ENCODE results near the gene CDHR2.

DNA sequence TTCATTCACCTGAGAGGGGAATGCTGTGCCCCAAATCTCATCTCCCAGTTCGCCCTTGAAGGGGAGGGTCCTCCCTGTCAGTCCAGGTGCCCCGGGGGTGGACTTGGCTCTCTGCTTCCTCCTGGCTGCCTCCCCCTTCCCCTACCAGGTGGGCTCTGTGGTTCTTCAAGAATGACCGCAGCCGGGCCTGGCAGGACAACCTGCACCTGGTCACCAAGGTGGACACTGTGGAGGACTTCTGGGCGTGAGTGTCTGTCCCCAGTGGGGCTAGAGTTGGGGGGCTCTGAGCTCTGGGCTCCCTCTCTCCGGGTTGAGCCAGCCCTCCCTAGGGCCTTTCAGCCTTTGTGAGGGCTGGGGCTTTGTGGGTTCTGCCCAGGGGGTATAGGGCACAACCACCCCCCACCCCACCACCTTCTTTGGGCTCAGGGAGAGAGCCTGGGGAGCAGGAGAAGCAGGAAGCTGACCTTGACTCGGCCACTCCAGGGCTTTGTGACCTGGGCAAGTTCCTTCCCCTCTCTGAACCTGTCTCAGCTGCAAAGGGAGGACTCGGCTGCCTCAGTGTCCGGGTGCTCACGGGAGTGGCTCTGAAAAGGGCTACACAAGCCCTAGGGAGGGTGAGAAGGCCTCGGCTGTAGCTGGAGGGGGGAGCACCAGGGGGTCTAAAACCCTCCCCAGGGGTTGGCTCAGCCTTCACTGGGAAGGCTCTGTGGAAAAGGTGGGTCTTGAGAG is 94.5 kb downstream of the CDHR2 start:
- TF ChIP-seq, protein P1, sequence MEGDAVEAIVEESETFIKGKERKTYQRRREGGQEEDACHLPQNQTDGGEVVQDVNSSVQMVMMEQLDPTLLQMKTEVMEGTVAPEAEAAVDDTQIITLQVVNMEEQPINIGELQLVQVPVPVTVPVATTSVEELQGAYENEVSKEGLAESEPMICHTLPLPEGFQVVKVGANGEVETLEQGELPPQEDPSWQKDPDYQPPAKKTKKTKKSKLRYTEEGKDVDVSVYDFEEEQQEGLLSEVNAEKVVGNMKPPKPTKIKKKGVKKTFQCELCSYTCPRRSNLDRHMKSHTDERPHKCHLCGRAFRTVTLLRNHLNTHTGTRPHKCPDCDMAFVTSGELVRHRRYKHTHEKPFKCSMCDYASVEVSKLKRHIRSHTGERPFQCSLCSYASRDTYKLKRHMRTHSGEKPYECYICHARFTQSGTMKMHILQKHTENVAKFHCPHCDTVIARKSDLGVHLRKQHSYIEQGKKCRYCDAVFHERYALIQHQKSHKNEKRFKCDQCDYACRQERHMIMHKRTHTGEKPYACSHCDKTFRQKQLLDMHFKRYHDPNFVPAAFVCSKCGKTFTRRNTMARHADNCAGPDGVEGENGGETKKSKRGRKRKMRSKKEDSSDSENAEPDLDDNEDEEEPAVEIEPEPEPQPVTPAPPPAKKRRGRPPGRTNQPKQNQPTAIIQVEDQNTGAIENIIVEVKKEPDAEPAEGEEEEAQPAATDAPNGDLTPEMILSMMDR (IDR thresholded peaks at IDR 0.05), result no peak
- no peak for TF ChIP-seq POLR2A (IDR thresholded peaks at IDR 0.05)

All from heart left ventricle (tissue), 13 donors.